ENCODE results near the gene IGF2.

IGF2 gene

GRCh38 chr11:2113776-2114175 lies 25.4 kb downstream of the IGF2 start:
- no peak for DNase-seq (ENCODE audit: low read depth)
- no peak overlapping the region for H3K4me3 ChIP-seq (ENCODE audit: low read depth, low read length)
- no peak for TF ChIP-seq CTCF (IDR thresholded peaks at IDR 0.05; ENCODE audit: low read depth, low read length, missing control alignments)

- H3K4me3 ChIP-seq (ENCODE audit: low read depth, low read length), result no peak overlapping the region
- no peak for TF ChIP-seq CTCF (IDR thresholded peaks at IDR 0.05; ENCODE audit: low read depth, low read length, missing control alignments)
- DNase-seq (ENCODE audit: low read depth), result no peak
These were observed 28.7 kb downstream of the IGF2 start for GRCh38 chr11:2110521-2110920.

GRCh38 chr11:2109541-2110019 lies 29.6 kb downstream of the IGF2 start:
- no peak overlapping the region for H3K4me3 ChIP-seq (ENCODE audit: low read depth, low read length)
- TF ChIP-seq CTCF (IDR thresholded peaks at IDR 0.05; ENCODE audit: low read depth, low read length, missing control alignments), result no peak
- DNase-seq (ENCODE audit: low read depth), result no peak

GRCh38 chr11:2108675-2109491 lies 30.3 kb downstream of the IGF2 start:
- no peak for DNase-seq (ENCODE audit: low read depth)
- no peak overlapping the region for H3K4me3 ChIP-seq (ENCODE audit: low read depth, low read length)
- TF ChIP-seq CTCF (IDR thresholded peaks at IDR 0.05; ENCODE audit: low read depth, low read length, missing control alignments), result no peak

GRCh38 chr11:2107941-2108630 lies 31.1 kb downstream of the IGF2 start:
- TF ChIP-seq CTCF (IDR thresholded peaks at IDR 0.05; ENCODE audit: low read depth, low read length, missing control alignments), result no peak
- DNase-seq (ENCODE audit: low read depth), result no peak
- H3K4me3 ChIP-seq (ENCODE audit: low read depth, low read length), result no peak overlapping the region

GRCh38 chr11:2107521-2107920 lies 31.7 kb downstream of the IGF2 start:
- DNase-seq (ENCODE audit: low read depth), result no peak
- no peak overlapping the region for H3K4me3 ChIP-seq (ENCODE audit: low read depth, low read length)
- no peak for TF ChIP-seq CTCF (IDR thresholded peaks at IDR 0.05; ENCODE audit: low read depth, low read length, missing control alignments)
